ENCODE results near the gene TNS1.

Gene TNS1

GRCh38 chr2:217928324-217929181 lies 74.2 kb downstream of the TNS1 start:
- DNase-seq: no peak

DNA sequence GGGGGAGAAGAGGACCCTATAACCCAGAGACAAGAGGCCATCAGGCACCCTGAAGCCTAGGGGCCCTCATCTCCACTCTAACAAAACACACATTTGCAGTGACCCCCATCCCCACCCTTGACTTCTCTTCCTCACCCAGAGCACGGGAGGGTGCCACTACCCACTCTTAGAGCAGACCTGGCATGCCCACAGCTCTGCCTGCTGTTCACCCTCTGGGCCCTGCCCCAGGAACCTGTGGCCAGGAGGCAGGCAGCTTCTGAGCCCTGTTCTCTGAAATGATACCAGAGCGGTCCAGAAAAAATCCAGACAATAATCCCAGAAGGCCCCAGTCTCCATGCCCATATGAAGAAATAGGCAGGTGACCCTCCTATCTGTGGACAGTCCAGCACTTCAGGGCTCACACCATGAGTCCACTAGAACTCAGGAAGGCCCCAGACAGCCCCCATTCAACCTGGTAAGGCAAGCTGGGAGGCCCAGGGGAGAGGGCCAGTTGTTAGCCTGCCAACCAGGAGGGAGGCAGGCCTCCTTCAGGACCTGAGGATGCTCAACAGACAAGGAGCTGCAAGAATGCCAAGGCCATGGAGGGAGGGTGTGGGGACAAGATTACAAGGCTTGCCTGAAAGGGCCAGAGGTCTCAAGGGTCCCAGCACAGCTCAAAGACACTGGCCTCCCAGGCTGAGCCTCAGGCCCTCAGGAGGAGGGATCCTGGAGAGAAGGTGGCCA lies 75.0 kb downstream of the TNS1 start:
- DNase-seq: no peak

DNA sequence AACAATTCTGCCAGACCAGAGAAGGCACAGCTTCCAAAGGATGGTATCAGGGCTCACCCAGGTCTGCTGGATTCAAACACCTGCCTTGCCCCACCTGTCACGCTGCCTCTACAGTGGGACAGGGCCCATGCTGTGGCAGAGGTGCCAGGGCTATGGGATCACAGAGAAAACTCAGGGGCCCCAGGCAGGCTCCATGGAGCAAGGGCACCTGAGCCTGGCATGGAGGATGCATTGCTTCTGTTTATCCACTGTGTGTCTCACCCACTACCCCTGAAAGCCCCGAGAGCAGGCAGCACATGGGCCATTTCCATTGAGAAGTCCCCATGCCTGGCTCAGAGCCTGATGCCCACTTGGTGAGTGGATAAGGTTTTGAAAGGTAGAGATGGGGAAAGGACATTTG lies 76.0 kb downstream of the TNS1 start:
- DNase-seq: no peak

- DNase-seq: no peak
Observed at GRCh38 chr2:217924346-217924901, 78.4 kb downstream of the TNS1 start.

- DNase-seq: no peak
Observed at GRCh38 chr2:217923007-217923686, 79.6 kb downstream of the TNS1 start.

- no peak for DNase-seq
Observed at GRCh38 chr2:217922101-217923006, 80.4 kb downstream of the TNS1 start.

- DNase-seq: no peak
Observed at GRCh38 chr2:217920879-217921603, 81.8 kb downstream of the TNS1 start.

DNA sequence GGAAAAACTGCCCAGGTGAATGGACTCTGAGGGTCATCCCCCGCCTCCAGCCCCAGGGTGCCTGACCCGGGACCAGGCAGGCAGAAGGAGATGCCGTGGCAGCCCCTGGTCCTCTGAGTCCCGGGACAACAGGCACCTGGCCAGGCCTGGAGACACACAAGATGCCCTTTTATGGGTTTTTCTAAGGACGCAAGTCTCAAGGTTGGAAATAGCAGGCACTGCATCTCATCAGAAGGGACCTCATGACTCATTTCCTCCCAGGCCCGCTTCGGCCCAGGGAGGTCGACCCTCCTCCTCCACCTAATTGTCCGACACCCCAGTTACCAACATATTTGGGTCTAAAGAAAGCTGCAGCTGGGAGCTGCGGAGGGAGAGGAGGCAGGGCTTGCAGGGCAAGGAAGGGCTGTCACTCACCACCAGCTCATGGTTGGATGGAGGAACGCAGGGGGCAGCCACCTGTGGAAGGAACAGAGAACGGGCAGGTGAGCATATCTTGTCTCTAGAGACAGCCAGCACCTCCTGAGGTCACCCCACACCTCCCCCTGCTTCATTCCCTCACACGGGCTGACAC lies 82.9 kb downstream of the TNS1 start:
- DNase-seq: no peak

DNA sequence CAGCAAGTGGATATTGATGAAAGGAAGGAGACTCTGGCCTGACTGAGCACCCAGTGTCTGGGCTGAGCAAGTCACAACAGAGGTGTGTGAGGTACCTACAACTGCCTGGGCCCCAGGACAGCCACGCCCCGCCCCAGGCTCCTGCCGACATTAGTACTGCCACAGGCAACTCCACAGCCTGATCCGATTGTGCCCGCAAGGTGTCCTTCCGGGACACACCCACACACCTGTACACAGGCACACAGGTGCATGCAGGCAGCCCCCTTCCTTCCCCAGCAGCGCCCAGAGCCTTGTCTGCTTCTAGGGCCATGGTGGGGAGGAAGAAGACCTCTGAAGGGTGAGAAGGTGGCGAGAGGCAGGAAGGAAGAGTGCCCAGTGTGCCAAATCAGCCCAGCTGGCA lies 83.6 kb downstream of the TNS1 start:
- DNase-seq: no peak

- no peak for DNase-seq
Observed at GRCh38 chr2:217918308-217919024, 84.3 kb downstream of the TNS1 start.

DNA sequence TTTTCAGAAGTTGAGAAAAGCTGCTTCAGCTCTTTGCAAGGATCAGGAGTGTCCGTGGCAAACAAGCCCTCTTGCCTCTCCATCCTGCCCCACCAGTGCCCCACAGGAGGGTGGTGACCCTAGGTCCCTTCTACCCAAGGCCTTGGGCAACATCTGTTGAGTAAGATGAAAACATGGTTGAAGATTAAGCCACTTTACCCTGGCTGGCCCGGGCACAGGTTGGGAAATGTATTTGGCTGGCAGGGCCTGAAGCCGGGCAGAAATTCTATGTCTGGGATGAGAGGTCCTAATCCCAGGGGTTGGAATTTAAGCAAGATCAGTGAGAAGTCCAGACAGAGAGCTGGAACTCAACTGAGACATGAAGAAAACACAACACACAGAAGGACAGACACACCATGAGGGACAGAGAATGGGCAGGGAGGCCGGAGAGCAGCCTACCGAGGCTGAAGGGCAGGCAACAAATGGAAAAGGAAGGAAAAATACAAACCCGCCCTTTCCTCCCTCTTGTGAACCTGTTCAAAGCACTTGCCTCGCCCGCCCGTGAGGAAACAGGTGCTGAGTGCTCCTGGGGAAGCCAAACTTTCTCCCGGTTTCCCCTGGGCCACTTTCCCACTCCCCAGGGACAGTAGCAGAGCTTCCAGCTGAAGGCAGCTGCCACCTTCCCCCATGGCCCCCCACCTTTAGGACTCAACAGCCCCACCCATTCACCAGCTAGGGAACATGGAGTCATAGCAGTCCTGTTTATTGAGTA lies 86.1 kb downstream of the TNS1 start:
- DNase-seq: no peak

DNA sequence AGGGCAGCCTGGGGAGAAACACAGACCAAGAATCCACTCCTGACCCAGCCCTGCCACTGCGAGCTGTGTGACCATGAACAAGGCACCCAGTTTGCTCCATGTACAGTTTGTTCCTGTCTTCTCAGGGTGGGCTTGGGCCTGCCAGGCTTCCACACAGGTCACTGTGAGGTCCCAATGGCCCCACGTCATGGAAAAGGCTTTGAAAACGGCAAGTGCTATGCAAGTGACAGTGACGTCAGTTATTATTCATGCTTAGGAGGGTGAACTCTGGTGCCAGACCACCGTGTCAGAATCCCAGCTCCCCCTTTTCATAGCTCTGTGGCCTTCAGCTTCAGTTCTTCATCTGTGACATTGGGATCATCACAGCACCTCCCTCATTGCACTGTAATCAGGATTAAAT lies 87.1 kb downstream of the TNS1 start:
- no peak for DNase-seq

- no peak for DNase-seq
Observed at GRCh38 chr2:217914878-217915277, 87.9 kb downstream of the TNS1 start.

- no peak for DNase-seq
Observed at GRCh38 chr2:217914078-217914477, 88.7 kb downstream of the TNS1 start.

- no peak for DNase-seq
Observed at GRCh38 chr2:217913436-217913835, 89.4 kb downstream of the TNS1 start.

DNA sequence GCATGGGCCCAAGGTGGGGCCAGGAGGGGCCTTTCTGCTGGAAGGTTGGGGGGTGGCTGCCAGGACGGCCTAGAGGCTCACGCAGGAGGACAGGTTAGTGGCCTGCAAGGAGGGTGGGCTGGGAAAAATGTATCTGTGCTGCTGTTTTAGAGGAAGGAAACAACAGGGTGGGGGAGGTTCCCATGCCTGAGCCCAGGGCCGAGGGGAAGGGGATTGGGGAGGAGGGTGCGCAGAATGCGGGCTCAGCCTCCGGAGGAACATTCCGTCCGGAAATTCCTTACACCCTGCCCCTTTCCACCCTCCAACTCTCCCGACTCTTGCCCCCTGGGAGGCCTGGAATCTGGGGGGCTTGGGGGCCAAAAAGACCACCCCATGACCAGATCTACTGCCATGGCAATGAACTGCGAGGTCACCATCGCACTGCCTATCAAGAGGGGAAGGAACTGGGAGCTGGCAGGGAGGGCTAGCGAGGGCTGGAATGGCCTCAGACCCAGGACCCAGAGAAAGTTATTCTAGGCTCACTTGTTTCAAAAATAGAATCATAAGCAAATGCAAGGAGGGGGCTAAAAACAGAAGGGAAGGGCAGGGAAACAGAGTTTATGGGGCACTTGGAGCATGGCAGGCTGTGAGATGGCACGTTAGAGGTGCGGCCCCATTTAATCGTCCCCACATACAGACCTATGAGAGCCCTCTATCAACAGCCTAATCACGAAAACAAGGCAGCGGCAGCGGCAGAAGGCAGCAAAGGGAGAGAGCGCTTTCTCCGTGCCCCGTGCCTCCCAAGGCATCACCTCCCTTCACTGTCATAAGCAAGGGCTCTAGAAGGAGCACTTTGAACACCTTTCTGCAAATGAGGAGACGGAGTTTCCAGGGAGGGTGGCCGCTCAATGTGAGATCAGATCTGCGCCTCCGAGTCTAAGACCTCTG lies 90.4 kb downstream of the TNS1 start:
- DNase-seq: no peak

GRCh38 chr2:217911283-217912097 lies 91.3 kb downstream of the TNS1 start:
- DNase-seq: no peak

GRCh38 chr2:217910875-217911212 lies 92.0 kb downstream of the TNS1 start:
- no peak for DNase-seq
